Erythroblast (primary cell): Measurements from ENCODE around the gene GTPBP1.

Source experiments
- DNase-seq, 2 experiments: peaks; one replicate each; lab custom pipeline; 2025; lab: John Stamatoyannopoulos, UW
- GATA1 ChIP-seq: IDR thresholded peaks from 2 replicates; pipeline ENCODE4 v1.6.1; 2011; ENCODE audit warnings: low read depth, mild to moderate bottlenecking, control low read depth, low read length, moderate library complexity
- POLR2A ChIP-seq: IDR thresholded peaks from 2 replicates; pipeline ENCODE4 v1.6.1; 2011; ENCODE audit warnings: mild to moderate bottlenecking, low read length

GTPBP1 gene

DNA sequence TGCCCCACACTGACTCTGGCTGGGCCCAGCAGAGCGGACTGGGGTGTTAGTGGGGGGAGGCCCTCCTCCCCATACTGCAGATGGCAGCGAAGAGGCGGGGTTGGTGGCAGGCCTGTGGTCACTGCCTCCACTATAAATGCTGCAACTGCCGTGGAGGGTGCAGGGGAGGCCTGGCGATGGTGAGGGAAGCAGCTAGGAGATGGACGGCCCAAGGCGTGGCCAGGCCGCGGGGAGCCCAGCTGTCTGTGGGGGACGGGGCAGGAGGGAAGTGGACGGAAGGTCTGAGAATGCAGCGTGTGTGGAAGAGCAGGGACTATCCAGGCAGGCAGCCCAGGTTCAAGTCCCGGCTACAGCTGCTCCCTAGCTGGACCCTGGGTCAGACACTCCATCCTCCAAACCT lies 69.9 kb downstream of the GTPBP1 start:
- TF ChIP-seq GATA1 (no peak), POLR2A (no peak)
- no peak for DNase-seq

DNA sequence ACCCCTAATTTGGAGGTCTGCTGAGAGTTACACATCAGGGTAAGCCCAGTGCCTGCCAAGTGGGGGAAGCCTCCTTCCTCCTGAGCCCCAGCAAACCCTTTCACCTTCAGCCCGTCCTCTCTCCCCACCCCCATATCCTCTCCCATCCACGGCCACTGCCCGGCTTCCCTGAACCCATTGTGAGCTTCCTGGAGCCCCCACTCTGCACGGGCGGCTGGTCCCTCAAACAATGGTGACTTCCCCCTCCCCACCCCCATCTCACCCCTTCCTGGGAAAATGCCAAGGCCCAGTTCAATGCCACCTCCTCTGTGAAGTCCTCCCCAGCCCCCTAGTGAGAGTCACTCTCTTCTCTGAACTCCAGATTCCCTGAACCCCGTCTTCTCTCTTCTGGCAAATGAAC lies 70.3 kb downstream of the GTPBP1 start:
- no peak for DNase-seq
- TF ChIP-seq POLR2A (no peak), GATA1 (no peak)

DNA sequence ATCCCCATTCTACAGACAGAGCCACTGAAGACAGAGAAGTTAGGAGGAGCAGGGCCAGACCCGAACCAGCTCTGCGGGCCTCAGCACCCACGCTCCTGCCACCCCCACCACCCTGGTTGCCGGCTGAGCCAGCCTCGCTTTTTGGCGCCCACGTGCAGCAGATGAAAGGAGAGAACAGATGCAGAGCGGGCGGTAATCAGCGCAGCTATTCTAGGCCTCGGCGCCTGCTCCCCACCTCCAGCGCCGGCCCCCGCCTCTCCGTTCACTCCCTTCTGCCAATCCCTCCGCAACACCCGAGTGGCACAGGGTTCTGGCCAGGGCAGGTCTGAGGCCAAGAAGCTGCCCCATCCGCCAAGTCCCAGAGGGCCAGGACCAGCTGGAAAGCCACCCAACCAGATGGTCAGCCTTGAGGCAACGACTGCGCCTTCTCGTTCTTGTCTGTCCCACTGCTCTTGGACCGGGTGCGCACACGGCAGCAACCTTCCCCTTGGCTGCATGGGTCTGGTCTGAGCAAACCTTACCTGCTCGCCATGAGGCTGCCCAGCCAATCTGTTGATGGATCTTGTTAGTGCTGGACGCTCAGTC lies 71.4 kb downstream of the GTPBP1 start:
- no peak for DNase-seq
- TF ChIP-seq GATA1, result no peak
- TF ChIP-seq POLR2A, result no peak

DNA sequence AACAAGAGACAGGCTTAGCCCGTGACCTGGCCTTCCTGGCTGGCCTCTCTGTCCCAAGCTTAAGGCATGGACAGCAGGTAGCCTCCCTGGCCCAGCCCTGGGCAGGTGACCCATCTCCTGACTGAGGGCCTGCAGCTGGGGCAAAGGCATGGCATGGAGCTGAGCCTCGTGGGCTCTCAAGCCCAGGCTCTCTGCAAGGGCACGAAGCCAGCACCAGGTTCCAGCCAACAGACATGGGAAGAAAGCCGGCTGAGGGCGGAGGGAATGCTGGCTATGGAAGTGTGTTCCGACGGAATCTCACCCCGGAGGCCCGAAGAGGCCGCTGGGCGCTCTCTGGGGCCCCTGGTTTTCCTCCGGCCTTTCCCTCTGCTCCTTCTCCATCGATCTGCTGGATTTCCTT lies 75.3 kb downstream of the GTPBP1 start:
- no peak for TF ChIP-seq POLR2A
- no peak for TF ChIP-seq GATA1
- no peak for DNase-seq

DNA sequence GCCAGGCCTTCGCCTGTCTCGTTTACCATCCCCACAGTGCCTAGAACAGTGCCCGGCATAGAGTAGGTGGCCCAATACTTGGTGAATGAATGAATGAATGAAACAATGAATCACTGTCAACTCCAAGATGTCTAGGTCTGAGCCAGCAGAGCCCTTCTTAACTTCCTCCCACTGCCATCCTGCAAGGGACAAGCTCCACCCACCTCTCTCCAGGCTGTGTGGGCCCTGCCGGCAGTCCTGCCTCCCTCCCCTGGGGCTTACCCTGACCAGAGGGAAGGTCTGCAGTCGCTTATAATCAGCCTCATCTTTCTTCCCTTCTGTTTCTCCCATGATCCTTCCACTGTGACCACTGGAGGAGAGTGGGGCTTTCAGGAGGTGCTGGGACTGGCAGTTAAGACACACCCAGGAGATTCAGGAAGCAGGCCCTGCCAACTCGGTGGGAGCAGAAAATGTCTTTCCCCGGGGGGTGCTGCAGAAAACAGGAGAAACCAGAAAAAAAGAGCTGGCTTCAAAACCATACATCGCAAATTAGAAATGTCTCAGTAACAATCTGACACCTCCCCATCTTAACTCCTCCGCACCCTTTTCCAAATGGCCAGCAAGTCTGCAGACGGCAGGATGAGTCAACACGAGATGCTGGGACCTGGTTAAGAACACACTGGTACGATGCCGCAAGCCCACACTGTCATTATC lies 76.8 kb downstream of the GTPBP1 start:
- TF ChIP-seq GATA1 (no peak), POLR2A (no peak)
- DNase-seq, result no peak
